WERI-Rb-1 (cell line): Measurements from ENCODE around the gene ADCY9.

Experiments used
- DNase-seq: peaks from one replicate; pipeline ENCODE4 v3.0.0-alpha.2; 2020
- H3K27ac ChIP-seq: fragments of 250-450 bp; sonication (Bioruptor Pico); 2 replicates; pipeline ENCODE4 v1.5.1; 2020; ENCODE audit warnings: mild to moderate bottlenecking, moderate library complexity
- H3K27me3 ChIP-seq: fragments of 250-450 bp; sonication (Bioruptor Pico); 2 replicates; pipeline ENCODE4 v1.5.1; 2021; ENCODE audit warnings: mild to moderate bottlenecking, low read depth, moderate library complexity; ENCODE audit not compliant: insufficient read depth, severe bottlenecking
- H3K36me3 ChIP-seq: fragments of 250-450 bp; sonication (Bioruptor Pico); 2 replicates; pipeline ENCODE4 v1.5.1; 2020; ENCODE audit warnings: mild to moderate bottlenecking, moderate library complexity
- H3K4me3 ChIP-seq: 2 replicates; pipeline ENCODE4 v1.5.1; 2011; ENCODE audit warnings: low read depth, mild to moderate bottlenecking, control low read depth, low read length
- H3K9me3 ChIP-seq: fragments of 250-450 bp; sonication (Bioruptor Pico); 2 replicates; pipeline ENCODE4 v1.5.1; 2021; ENCODE audit warnings: mild to moderate bottlenecking, moderate library complexity; ENCODE audit not compliant: severe bottlenecking
- TF ChIP-seq, protein P1 (sequence below): IDR thresholded peaks from 2 replicates; pipeline ENCODE4 v1.5.1; 2011; ENCODE audit warnings: low read depth, mild to moderate bottlenecking, control low read depth, inconsistent platforms, low read length

Gene ADCY9

GRCh38 chr16:4083347-4083870 lies 32.8 kb downstream of the ADCY9 start:
- no peaks in the 10 kb centered on the region for H3K27me3 ChIP-seq
- H3K9me3 ChIP-seq = no peaks in the 10 kb centered on the region
- no peak overlapping the region for H3K4me3 ChIP-seq
- no peaks in the 10 kb centered on the region for H3K36me3 ChIP-seq
- no peak overlapping the region for H3K27ac ChIP-seq
- TF ChIP-seq, protein P1, sequence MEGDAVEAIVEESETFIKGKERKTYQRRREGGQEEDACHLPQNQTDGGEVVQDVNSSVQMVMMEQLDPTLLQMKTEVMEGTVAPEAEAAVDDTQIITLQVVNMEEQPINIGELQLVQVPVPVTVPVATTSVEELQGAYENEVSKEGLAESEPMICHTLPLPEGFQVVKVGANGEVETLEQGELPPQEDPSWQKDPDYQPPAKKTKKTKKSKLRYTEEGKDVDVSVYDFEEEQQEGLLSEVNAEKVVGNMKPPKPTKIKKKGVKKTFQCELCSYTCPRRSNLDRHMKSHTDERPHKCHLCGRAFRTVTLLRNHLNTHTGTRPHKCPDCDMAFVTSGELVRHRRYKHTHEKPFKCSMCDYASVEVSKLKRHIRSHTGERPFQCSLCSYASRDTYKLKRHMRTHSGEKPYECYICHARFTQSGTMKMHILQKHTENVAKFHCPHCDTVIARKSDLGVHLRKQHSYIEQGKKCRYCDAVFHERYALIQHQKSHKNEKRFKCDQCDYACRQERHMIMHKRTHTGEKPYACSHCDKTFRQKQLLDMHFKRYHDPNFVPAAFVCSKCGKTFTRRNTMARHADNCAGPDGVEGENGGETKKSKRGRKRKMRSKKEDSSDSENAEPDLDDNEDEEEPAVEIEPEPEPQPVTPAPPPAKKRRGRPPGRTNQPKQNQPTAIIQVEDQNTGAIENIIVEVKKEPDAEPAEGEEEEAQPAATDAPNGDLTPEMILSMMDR = no peak
- no peak for DNase-seq

DNA sequence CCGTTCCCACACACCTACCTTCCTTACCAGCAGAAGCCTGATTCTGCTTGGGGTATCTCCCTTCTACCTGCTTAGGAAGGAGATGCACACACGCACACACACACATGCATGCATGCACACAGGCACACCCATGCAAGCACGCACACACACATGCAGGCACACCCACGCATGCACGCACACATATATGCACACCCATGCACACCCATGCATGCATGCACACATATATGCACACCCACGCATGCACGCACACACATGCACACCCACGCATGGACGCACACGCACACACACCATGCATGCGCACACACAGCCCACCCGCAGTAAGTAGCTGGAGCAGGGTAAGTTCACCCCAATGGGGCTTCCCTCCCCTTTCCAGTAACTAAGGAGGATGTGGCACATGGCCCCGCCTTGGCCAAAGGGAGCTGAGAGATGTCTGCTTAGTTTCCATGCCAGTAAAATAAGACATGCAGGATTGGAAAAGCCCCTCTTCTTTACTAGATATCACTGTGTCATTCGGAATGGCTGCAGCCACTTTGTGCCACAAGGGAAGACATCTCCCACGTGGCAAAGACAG lies 33.7 kb downstream of the ADCY9 start:
- Histone ChIP-seq H3K27ac (no peak overlapping the region), H3K4me3 (no peak overlapping the region), H3K27me3 (no peaks in the 10 kb centered on the region), H3K9me3 (no peaks in the 10 kb centered on the region), H3K36me3 (peaks cover under 1% of the 10 kb centered on the region; the same call in 1 of the 2 replicates)
- no peak for DNase-seq
- TF ChIP-seq, protein P1 = no peak

- peaks cover 6% of the 10 kb centered on the region for H3K36me3 ChIP-seq
- no peaks in the 10 kb centered on the region for H3K27me3 ChIP-seq
- TF ChIP-seq, protein P1 = no peak
- no peak overlapping the region for H3K27ac ChIP-seq
- H3K9me3 ChIP-seq = no peaks in the 10 kb centered on the region
- no peak overlapping the region for H3K4me3 ChIP-seq
- DNase-seq = no peak
These were observed 34.7 kb downstream of the ADCY9 start for GRCh38 chr16:4081521-4082021.

DNA sequence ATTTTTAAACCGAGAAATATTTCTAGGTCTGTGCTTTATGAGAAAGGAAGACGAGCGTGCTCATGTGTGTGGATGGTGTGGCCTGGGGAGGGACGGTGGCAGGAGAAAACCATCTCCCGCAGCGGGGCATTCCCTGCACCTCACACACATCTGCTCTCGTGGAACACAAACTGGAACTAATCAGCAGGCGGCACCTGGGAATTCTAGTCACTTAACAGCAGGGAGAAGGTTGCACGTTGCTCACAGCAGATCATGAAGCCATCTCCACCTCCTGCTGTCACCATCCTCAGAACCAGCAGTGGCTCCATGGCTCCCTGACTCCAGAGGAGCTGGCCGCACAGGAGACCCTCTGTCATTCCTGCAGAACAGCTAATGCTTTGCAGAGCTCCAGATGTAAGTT lies 35.2 kb downstream of the ADCY9 start:
- Histone ChIP-seq H3K9me3 (no peaks in the 10 kb centered on the region), H3K27ac (no peak overlapping the region), H3K27me3 (no peaks in the 10 kb centered on the region), H3K4me3 (no peak overlapping the region), H3K36me3 (peaks cover 6% of the 10 kb centered on the region)
- no peak for DNase-seq
- TF ChIP-seq, protein P1 = no peak

DNA sequence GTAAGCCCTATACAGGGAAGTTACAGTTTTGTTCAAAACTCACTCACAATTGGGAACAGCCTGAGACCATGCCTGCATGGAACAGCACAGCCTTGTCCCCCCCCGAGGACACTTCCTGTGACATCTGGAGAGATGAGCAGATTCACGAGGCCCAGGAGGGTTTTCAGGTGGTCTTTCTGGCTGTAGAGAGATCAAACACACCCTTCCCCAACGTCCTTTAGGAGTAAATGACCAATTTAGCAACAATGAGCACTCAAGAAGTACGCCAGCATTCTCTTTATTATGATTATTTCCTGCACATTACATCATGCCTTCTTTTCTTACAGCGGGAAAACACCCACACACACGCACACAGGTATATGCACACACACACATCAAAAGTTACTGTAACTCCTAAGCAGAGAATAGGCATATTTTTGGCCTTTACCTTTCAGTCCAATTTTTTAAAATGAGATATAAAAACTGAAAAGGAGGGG lies 39.0 kb downstream of the ADCY9 start:
- Histone ChIP-seq H3K4me3 (no peak overlapping the region), H3K36me3 (peaks cover 6% of the 10 kb centered on the region), H3K27ac (no peak overlapping the region), H3K27me3 (no peaks in the 10 kb centered on the region), H3K9me3 (no peaks in the 10 kb centered on the region)
- TF ChIP-seq, protein P1 = no peak
- no peak for DNase-seq
